ENCODE data around the gene CCNK. TPM values are rescaled to one million over a fixed set of nuclear protein-coding genes. Genes with fewer than 3 reads are reported as not detected.

Gene CCNK
- total RNA-seq, 1 donor from 2014 or later, result 8.4 TPM

DNA sequence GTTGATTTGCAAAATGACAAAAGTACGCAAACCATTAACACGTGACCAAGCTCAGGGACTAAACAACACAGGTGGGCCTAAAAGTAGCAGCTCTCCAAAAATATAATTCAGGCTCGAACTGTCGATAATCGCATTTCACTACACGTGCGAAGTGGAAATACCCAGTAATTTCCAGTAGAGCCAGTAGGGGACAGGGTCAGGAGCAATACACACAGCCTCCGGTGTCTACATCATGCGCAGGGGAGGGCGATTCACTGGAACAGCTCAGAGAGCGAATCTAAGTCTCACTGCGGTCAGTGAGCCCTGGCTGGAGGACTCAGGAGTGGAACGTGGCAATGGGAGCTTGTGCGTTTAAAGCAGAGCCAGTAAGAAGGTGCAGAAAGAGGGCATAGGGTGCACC is 40.9 kb upstream of the CCNK start:
- TF ChIP-seq, protein P1, sequence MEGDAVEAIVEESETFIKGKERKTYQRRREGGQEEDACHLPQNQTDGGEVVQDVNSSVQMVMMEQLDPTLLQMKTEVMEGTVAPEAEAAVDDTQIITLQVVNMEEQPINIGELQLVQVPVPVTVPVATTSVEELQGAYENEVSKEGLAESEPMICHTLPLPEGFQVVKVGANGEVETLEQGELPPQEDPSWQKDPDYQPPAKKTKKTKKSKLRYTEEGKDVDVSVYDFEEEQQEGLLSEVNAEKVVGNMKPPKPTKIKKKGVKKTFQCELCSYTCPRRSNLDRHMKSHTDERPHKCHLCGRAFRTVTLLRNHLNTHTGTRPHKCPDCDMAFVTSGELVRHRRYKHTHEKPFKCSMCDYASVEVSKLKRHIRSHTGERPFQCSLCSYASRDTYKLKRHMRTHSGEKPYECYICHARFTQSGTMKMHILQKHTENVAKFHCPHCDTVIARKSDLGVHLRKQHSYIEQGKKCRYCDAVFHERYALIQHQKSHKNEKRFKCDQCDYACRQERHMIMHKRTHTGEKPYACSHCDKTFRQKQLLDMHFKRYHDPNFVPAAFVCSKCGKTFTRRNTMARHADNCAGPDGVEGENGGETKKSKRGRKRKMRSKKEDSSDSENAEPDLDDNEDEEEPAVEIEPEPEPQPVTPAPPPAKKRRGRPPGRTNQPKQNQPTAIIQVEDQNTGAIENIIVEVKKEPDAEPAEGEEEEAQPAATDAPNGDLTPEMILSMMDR (conservative IDR thresholded peaks at IDR 0.05; ENCODE audit: low read depth, low read length), result peak; percentile 16
- no peak overlapping the region for H3K4me3 ChIP-seq (ENCODE audit: low read depth, low read length)
- DNase-seq (ENCODE audit: low read depth), result no peak

GRCh38 chr14:99441157-99441870 is 39.9 kb upstream of the CCNK start:
- DNase-seq (ENCODE audit: low read depth), result no peak
- TF ChIP-seq, protein P1 (conservative IDR thresholded peaks at IDR 0.05; ENCODE audit: low read depth, low read length), result peak; percentile 42
- no peak overlapping the region for H3K4me3 ChIP-seq (ENCODE audit: low read depth, low read length)

DNA sequence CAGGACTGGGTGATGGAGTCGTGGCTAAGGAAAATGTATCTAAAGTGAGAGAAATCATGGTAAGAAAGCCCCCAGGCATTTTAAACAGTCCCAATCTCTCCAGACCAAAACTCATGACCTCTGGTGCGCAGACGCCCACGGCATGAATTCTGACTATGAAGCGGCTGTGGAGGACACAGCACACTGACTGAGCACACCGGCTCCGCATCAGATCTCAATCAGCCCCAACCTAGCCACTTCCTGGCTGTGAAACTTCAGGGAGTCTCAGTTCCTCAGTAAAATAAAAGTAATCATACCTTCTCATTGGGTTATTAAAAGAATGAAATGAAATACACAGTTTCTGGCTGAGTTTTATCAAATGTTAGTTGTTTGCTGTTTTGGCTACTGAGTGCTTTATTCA is 39.3 kb upstream of the CCNK start:
- DNase-seq (ENCODE audit: low read depth), result no peak
- TF ChIP-seq, protein P1 (conservative IDR thresholded peaks at IDR 0.05; ENCODE audit: low read depth, low read length), result no peak
- H3K4me3 ChIP-seq (ENCODE audit: low read depth, low read length), result no peak overlapping the region

DNA sequence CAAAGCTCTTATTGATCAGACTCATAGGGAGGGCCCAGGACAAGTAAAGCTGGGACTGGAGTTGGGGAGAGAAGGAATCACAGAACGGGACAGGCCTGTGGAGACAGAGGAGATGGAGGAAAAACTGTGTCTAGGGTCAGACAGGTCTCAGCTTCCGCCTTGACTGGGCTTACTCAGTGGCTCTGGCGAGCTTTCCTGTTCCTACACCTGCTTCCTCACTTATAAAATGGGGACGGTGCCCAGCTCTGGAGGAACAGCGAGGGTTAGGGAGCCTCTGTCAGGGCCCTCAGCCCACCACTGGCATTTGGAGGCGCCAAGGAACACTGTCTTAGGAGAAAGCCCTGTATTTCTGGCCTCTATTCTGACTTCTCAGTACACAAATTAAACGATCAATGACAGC is 35.3 kb upstream of the CCNK start:
- H3K4me3 ChIP-seq (ENCODE audit: low read depth, low read length), result no peak overlapping the region
- TF ChIP-seq, protein P1 (conservative IDR thresholded peaks at IDR 0.05; ENCODE audit: low read depth, low read length), result no peak
- DNase-seq (ENCODE audit: low read depth), result no peak

GRCh38 chr14:99447739-99448138 is 33.5 kb upstream of the CCNK start:
- DNase-seq (ENCODE audit: low read depth), result no peak
- no peak overlapping the region for H3K4me3 ChIP-seq (ENCODE audit: low read depth, low read length)
- TF ChIP-seq, protein P1 (conservative IDR thresholded peaks at IDR 0.05; ENCODE audit: low read depth, low read length), result no peak

GRCh38 chr14:99450266-99450665 is 30.9 kb upstream of the CCNK start:
- DNase-seq (ENCODE audit: low read depth), result no peak
- H3K4me3 ChIP-seq (ENCODE audit: low read depth, low read length), result no peak overlapping the region
- TF ChIP-seq, protein P1 (conservative IDR thresholded peaks at IDR 0.05; ENCODE audit: low read depth, low read length), result no peak

DNA sequence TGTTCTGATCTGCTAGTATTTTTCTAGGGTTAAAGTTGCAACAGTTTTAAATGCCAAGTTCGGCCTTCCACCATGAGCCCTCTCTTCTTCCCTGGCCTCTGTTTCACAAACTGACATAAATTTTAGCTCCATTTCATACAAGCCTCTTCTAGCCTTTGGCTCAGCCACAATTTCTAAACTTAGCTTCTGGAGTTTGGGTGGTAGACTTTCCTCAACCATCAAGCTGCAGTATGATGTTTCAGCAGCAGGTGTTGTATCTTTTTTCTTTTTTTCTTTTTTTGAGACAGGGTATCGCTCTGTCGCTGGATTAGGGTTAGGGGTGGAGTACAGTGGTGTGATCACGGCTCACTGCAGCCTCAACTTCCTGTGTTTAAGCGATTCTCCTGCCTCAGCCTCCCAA is 30.0 kb upstream of the CCNK start:
- DNase-seq (ENCODE audit: low read depth), result no peak
- TF ChIP-seq, protein P1 (conservative IDR thresholded peaks at IDR 0.05; ENCODE audit: low read depth, low read length), result no peak
- H3K4me3 ChIP-seq (ENCODE audit: low read depth, low read length), result no peak overlapping the region

Data from epithelial cell of proximal tubule (primary cell).